Stimulated activated CD8-positive, alpha-beta memory T cell treated with anti-CD3 and anti-CD28 coated beads, Interleukin-12 subunit alpha, Interleukin-12 subunit beta, amount 100 ng/mL, for 4 hours (primary cell): Measurements from ENCODE around the gene NCOA3.
"Not testable (repeated sequence)": the region's sequence is repeated elsewhere in the genome, so short reads cannot be mapped to it uniquely, and the experiment has no call there.

Source experiments
- DNase-seq: peaks from one replicate; pipeline ENCODE4 v3.0.0-alpha.2; 2020; ENCODE audit warnings: low read depth

NCOA3 gene

DNA sequence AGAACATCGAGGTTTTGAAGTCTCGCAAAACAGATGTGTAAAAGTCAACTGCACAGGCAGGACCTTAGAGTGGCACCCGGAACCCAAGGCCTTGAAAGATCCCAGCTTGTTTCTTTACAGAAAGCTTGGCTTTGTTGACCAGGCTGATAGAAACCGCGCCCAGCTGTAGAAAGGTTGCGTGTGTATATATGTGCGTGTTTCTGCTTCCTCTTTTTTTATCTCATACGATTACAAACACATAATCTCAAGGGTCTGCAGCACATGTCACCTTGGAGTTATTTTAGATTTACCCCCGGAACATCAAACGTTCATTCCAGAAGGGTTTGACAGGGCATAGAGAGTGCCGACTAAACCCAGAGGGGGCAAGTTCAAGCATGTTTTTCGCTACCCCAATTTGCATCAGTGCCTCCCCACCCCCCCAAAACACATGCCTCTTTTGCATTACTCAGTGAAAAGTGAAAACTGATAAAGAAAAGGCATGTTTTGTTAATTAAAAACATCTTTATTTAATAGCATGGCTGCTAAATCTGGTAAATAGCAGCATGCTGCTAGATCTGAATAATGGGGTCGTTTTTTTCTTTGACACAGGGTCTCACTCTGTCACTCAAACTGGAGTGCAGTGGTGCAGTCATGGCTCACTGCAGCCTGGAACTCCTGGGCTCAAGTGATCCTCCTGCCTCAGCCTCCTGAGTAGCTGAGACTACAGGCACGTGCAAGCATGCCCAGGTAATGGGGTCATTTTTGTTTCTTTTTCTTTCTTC, 33.2 kb upstream of the NCOA3 start:
- DNase-seq, result no peak

DNA sequence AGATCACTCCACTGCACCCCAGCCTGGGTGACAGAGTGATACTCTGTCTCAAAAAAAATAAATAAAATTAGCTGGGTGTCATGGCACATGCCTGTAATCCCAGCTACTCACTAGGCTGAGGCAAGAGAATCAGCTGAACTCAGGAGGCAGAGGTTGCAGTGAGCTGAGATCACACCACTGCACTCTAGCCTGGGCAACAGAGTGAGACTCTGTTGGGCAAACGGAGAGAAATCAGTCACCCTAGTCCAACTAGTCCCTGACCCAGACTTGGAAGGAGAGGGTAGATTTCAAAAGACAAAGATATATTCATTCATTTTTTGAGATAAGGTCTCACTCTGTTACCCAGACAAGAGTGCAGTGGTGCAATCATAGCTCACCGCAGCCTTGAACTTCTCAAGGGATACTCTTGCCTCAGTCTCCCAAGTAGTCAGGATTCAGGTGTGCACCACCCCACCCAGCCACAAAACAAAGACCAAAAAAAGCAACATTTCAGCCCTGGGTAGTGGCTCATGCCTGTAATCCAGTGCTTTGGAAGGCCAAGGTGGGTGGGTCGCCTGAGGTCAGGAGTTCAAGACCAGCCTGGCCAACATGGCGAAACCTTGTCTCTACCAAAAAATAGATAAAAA, 26.2 kb upstream of the NCOA3 start:
- no peak for DNase-seq

DNA sequence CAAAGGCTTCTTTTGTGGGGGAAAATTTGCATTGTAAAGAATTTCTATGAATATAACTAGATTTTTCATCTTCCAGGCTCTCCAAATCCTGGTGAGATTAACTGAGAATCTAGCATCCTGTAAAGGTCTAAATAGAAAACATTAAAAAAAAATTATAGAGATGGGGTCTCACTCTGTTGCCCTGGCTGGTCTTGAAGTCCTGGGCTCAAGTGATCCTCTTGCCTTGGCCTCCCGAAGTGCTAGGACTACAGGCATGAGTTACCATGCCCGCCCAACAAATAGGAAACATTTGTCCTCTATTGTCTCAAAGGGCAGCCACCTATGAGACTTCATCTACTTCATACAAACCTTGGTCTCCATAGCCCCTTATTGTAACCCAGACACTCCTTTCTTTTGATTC, 25.2 kb upstream of the NCOA3 start:
- no peak for DNase-seq

DNA sequence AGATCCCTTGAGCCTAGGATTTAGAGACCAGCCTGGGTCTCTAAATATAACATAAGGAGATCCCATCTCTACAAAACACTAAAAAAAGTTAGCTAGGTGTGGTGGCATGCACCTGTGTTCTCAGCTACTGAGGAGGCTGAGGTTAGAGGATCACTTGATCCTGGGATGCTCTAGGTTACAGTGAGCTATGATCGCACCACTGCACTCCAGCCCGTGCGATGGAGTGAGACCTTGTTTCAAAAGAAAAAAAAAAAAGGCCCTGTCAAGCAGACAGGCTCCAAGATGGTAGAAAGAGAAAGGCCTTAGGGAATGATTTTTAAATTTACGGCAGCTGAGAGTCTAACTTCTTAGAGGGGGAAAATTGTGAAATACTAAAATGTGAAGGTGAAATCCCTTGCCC, 22.6 kb upstream of the NCOA3 start:
- DNase-seq, result no peak

DNA sequence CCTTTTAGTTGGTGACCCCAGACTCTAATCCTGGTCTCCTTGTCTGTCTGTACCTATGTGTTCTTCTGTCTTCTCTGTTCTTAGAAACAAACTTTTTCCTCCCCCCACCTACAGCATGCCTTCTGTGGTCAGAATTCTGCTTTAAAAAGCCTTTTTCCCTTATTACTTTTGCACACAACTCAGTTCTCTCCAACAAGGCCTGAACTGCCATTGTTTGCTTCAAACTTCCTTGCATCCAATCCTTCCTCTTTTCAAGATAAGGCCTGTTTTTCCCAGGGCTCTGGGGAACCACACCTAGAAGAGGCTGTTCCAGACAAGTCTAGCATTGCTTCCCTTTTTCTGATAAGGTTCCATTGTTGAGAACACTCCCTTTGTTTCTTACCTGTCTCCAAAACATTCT, 22.2 kb upstream of the NCOA3 start:
- DNase-seq, result no peak

DNA sequence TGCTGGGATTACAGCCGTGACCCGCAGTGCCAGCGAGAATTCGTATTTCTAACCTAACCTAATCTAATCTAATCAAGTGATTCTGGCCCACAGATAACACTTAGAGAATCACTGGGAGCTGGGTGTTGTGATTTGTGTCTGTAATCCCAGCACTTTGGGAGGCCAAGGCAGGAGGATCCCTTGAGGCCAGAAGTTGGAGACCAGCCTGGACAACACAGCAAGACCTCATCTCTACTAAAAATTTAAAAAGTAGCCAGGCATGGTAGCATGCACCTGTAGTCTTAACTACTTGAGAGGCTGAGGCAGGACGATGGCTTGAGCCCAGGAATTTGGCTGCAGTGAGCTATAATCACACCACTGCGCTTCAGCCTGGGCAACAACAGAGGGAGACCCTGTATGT, 21.4 kb upstream of the NCOA3 start:
- no peak for DNase-seq

DNA sequence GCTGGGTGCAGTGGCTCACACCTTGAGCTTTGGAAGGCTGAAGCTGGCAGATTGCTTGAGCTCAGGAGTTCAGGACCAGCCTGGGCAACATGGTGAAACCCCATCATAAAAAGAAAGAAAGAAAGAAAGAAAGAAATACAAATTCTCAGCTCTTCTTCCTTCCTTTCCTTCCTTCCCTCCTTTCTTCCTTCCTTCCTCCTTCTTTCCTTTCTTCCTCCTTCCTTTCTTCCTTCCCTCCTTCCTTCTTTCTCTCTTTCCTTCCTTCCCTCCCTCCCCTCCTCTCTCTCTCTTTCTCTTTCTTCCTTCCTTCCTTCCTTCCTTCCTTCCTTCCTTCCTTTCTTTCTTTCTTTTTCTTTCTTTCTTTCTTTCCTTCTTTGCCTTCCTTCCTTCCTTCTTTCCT, 21.0 kb upstream of the NCOA3 start:
- DNase-seq, result no peak

DNA sequence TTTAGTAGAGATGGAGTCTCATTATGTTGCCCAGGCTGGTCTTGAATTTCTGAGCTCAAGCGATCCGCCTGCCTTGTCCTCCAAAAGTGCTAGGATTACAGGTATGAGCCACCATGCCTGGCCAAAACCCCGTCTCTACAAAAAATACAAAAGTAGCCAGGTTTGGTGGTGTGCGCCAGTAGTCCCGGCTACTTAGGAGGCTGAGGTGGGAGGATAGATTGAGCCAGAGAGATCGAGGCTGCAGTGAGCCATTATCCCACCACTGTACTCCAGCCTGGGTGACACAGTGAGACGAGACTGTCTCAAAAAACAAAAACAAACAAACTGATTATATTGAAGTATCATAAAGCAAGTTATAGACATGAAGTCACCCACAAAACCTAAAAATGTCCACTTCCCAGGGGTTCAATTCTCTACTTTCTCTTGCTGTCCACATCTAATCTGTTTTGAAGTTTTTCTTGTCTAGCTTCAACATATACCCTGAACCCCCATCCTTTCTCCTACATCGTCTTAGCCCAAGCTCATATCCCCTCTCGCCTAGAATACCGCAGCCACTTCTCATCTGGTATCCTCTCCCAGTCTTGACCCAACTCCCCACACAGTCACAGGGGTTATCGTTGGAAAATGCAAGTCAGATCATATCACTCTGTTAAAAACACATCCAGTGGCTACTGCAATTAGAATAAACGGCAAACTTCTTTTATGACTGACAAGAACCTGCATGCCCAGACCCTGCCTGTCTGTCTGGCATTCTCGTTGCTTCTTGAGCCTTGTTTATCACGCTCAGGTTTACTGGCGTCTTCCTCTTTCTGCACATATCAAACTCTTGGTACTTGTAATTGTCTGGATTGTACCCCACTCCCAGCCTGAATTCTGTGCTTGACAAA, 20.1 kb upstream of the NCOA3 start:
- no peak for DNase-seq

DNA sequence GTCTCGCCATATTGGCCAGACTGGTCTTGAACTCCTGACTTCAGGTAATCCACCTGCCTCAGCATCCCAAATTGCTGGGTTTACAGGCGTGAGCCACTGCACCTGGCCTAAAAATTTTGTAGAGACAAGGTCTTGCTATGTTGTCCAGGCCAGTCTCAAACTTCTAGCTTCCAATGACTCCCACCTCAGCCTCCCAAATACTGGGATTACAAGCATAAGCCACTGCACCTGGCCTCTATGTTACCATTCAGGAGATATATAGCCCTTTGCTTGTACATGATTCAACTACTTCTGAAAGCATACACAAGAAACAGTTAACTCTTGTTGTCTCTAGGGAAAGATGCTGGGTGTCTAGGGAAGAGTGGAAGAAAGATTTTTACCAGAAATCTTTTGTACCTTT, 19.0 kb upstream of the NCOA3 start:
- DNase-seq, result no peak

DNA sequence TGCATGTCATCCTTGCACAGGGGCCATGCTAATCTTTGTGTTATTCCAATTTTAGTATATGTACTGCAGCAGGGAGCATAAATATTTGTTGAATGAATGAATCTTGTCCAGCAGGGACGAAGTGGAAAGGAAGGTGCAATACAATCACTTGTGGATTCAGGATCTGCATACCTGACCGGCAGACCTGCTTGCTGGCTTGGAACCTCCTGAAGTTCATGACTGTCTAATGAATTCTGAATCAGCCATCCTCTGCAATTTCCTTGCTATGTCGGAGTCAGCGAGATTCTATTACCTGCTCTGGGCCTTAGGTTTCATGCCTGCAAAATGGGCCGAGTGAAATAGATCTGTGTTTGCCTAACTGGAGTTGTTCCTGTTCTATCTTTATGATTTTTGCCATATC, 17.4 kb upstream of the NCOA3 start:
- no peak for DNase-seq

DNA sequence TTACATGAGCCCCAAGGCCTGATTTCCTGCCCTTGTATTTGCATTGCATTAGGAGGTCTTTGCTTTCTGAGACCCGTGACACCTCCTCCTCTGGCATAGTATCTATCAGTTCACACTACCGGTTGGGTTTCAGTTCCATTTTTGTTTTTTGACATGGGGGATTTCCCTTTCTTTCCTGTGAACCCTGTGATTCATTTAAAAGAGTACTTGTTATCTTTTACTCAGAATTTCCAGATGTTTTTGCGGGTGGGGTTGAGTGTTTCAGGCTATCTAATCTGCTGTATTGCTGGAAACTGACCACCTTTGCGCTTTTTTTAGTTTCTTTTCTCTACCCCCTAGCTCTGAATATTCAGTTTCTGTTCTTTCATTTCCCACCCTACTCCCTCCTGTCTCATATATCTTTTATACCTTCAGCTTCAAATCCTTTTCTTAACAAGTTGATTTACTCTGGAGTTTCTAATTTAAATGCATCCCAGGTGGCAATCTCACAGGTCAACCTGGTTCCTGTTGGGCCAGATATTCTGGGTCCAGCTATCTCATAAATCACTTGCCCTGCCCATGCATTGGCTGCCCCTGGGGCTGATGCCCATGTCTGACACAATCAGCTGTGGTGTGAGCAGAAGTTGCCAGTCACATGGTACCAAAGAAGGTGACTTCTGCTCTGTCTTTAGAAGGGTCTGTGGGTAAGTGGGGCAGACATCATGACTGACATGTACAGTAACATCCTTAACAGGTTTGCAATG, 14.3 kb upstream of the NCOA3 start:
- DNase-seq, result peak; percentile 46

DNA sequence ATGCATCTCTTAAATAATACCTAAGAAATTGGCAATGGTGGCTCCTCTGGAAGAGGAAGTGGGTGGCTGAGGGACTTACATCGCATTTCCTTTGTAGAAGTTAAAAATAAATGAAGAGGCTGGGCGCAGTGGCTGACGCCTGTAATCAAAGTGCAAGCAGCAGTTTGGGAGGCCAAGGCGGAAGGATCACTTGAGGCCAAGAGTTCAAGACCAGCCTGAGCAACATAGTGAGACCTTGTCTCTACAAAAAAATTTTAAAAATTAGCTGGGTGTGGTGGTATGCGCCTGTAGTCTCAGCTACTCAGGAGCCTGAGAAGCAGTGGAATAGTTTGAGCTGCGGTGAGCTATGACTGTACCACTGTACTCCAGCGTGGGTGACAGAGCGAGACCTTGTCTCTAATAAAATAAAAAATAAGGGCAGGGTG, 12.2 kb upstream of the NCOA3 start:
- no peak for DNase-seq

DNA sequence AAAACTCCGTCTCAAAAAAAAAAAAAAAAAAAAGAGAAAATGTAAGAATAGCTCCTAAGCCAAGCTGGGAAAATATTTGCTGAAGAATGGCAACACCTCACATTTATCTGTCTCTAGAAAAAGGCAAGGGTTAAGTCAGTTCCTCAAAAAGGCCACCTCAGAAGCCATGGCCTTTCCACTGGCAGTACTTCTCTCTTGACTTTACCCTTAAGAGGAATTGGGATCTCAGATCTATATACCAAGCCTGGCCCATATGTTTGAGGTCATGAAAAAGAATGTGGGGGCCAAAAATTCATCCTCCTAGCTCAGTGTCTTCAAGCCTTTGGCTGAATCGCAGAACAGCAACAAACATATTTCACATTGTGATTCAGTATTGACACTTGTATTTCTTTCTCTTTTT, 10.9 kb upstream of the NCOA3 start:
- DNase-seq, result no peak

DNA sequence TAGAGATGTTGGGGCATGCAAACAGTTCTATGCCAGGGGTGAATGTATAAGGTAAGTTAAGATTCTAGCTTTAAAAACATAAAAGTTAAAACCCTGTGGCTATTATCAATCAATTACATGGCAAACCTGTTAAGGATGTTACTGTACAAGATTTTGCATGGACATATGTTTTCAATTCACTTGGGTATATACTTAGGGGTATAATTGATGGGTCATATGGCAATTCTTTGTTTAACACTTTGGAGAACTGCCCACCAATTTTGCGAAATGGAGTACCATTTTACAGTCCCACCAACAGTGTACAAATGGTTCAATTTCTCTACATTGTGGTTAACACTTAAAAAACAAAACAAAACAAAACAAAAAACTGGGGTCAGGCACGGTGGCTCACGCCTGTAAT, 9.4 kb upstream of the NCOA3 start:
- DNase-seq, result no peak

DNA sequence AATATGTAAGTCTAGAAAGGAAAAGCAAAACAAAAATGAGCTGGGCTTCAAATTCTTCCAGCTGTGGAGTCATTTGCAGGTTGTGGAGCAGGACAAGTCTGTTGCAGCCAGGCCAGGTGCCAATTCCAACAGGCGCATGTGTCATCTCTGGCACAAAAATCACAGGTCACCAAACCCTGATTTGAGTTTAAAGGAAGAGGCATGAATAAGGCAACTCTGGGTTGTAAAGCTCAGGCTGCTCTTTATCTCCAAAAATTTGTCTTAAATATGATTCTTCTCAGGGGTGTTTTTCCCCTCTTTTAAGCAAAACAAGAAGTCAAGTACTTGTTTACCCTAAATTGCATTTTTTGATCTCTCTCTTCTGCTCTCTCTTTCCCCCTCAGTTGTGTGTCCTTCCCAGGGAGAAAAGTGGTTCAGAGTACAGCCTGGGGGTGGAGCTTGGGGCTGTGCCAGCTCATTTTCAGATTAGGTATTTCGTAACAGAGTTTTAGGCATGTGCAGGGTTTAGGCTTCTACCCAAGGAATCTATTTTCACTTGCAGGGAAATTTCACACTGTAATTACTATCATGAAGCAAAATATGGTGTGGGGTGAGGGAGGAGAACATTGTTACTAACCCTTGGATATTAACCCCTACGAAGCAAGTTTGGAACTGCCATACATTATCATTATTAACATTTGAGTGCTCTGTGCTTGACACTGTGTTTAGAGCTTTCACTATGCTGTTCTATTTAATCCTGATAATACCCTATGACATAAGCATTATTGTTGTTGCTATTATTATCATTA, 8.3 kb upstream of the NCOA3 start:
- no peak for DNase-seq

DNA sequence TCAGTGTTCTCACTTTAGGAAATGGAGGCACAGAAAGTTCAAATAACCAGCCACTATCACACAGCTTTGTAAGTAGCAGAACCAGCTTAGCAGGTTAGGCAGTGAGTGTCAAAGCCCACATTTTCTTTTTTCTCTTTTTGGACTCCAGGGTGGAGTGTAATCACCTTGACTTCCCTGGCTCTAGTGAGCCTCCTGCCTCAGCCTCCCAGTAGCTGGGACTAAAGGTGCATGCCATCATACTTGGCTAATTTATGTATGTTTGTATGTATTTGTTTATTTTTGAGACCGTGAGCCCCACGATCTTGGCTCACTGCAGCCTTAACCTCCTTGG, 7.8 kb upstream of the NCOA3 start:
- DNase-seq, result no peak

DNA sequence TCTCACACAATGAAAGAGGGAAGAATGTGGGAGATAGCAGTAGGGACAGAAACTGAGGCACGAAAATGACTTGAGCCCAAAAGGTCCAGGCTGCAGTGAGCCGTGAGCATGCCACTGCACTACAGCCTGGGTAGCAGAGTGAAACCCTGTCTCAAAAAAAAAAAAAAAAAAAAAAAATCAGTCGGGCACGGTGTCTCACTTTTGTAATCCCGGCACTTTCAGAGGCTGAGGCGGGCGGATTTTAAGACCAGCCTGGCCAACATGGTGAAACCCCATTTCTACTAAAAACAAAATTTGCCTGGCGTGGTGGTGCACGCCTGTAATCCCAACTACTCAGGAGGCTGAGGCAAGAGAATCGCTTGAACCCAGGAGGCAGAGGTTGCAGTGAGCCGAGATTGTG, 7.1 kb upstream of the NCOA3 start:
- not testable (repeated sequence) for DNase-seq

DNA sequence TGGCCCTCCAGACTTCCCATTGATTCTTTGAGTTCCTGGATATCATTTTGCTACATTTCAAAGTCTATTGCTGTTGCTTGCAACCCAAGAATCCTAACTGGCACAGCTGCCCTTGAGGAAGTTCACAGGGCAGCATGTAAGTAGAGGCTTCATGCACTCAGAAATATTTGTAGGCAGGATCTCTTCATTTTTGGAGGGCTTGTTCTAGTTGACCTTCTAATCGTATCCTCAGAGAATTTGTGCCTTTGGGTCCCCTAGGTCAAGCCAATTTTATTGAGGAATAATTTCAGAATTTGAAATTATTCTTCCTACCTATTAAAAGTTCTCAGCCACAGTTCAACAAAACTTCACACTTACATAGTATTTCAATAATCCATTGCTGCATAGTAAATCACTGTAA, 5.6 kb upstream of the NCOA3 start:
- DNase-seq, result no peak

DNA sequence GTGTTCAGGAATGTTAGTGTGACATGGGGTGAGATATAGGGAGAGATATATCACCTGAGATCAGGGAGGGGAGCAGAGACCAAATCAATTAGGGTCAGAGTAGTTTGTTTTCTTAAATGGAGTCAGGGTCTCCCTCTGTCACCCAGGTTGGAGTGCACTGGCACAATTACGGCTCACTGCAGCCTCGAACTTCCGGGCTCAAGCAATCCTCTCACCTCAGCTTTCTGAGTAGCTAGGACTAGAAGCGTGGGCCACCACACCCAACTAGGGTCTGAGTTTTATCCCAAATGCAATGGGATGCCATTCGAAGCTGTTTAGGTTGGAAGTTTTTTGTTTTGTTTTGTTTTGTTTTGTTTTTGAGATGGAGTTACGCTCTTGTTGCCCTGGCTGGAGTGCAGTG, 3.1 kb upstream of the NCOA3 start:
- no peak for DNase-seq

DNA sequence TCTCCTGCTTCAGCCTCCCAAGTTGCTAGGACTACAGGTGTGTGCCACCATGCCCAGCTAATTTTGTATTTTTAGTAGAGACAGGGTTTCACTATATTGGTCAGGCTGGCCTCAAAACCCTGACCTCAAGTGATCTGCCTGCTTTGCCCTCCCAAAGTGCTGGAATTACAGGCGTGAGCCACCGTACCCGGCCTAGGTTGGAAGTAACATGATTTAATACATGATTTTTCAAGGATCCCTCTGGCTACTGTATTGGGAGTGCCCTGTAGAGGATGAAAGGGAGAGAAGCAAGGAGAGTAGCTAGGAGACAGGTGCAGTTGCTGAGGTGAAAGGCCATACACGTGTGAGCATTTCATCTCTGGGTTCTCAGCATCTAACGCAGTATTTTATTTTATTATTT, 2.6 kb upstream of the NCOA3 start:
- DNase-seq, result no peak

DNA sequence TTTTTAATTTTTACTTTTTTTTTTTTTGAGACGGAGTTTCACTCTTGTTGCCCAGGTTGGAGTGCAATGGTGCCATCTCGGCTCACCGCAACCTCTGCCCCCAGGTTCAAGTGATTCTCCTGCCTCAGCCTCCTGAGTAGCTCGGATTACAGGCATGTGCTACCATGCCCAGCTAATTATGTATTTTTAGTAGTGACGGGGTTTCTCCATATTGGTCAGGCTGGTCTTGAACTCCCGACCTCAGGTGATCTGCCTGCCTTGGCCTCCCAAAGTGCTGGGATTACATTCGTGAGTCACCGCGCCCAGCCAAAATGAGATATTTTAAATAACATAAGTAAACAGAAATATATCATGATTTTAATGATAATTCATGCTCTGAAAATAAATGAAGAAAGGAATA, 1.6 kb upstream of the NCOA3 start:
- not testable (repeated sequence) for DNase-seq

DNA sequence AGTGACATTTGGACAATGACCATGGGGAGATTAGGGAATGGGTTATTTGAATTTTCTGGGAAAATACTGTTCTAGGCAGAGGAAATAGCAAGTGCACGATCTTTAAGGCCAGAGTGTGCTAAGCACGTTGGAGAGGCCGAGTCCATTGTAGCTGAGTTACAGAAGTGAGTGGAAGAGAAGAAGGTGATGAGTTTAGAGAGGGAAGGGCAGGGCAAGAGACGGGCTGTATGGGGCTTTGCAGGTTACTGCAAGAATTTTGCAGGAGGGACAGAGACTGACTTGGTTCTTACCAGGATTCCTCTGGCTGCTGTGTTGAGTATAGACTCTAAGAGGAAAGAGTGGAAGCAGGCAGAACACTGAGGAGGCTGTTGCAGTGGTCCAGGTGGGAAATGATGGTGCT, 1.1 kb upstream of the NCOA3 start:
- no peak for DNase-seq
